H1 (cell line): ENCODE results near the gene ENDOV. TPM values are rescaled to one million over a fixed set of nuclear protein-coding genes. Genes with fewer than 3 reads are reported as not detected.
A peak's percentile ranks its signal among the peaks of the same experiment; 100 is the strongest.

Experiments used
- CTCF ChIA-PET: fragments of 300-600 bp; sonication (Branson Sonifier 250); formaldehyde crosslinking; loops from one replicate; lab custom pipeline; 2021; ENCODE audit not compliant: partially characterized antibody; lab: Charles Lee
- POLR2A ChIA-PET: fragments of 300-600 bp; sonication (Branson Sonifier 250); formaldehyde crosslinking; loops from one replicate; lab custom pipeline; 2021; ENCODE audit warnings: inconsistent platforms; ENCODE audit not compliant: partially characterized antibody; lab: Charles Lee
- DNase-seq, 2 experiments: peaks; one replicate each; pipeline versions ENCODE4 v3.0.0 to v3.0.0-alpha.2; 2010 to 2022; ENCODE audit warnings: low spot score in 2 of 2, low read depth in 1 of 2, mixed read lengths in 1 of 2
- FAIRE-seq: peaks from 2 replicates; lab custom pipeline; 2011; peaks lifted over from hg19 to GRCh38; lab: Jason Lieb, UNC
- H2AFZ ChIP-seq: 2 replicates; pipeline ENCODE4 v1.8.1; 2012; ENCODE audit warnings: low read length, inconsistent platforms
- H2AK5ac ChIP-seq: 2 replicates; pipeline ENCODE4 v1.6.1; 2013; ENCODE audit warnings: low read depth, low read length
- H2BK120ac ChIP-seq: replicated peaks from 2 replicates; pipeline ENCODE3; 2013; ENCODE audit warnings: low read depth, low read length, inconsistent platforms
- H2BK12ac ChIP-seq: 2 replicates; pipeline ENCODE4 v1.6.1; 2013; ENCODE audit warnings: low read depth, low read length
- H2BK15ac ChIP-seq: 2 replicates; pipeline ENCODE4 v1.6.1; 2013; ENCODE audit warnings: low read length
- H2BK20ac ChIP-seq: 2 replicates; pipeline ENCODE4 v1.6.1; 2013; ENCODE audit warnings: low read length
- H2BK5ac ChIP-seq: 2 replicates; pipeline ENCODE4 v1.6.1; 2013; ENCODE audit warnings: low read depth, low read length
- H3K14ac ChIP-seq: 2 replicates; pipeline ENCODE4 v1.6.1; 2013; ENCODE audit warnings: inconsistent platforms; ENCODE audit not compliant: insufficient read length
- H3K18ac ChIP-seq: 2 replicates; pipeline ENCODE4 v1.6.1; 2013; ENCODE audit warnings: low read length; ENCODE audit errors: extremely low read depth
- H3K23ac ChIP-seq: 2 replicates; pipeline ENCODE4 v1.6.1; 2013; ENCODE audit warnings: inconsistent platforms; ENCODE audit not compliant: insufficient read length
- H3K23me2 ChIP-seq: 2 replicates; pipeline ENCODE4 v1.6.1; 2013; ENCODE audit warnings: low read depth, low read length
- H3K27ac ChIP-seq: 2 replicates; pipeline ENCODE4 v1.6.1; 2011; ENCODE audit warnings: low read depth, low read length, inconsistent platforms
- H3K27me3 ChIP-seq, 4 experiments: replicated peaks in 1 of 4; 1 replicate in 1 of 4; 2 replicates in 3 of 4; pipeline versions ENCODE4 v1.6.1 to v1.8.1; 2011 to 2013; ENCODE audit warnings: low read length in 3 of 4, mild to moderate bottlenecking in 3 of 4, inconsistent platforms in 2 of 4, mixed read lengths in 2 of 4, moderate library complexity in 1 of 4; ENCODE audit not compliant: control insufficient read depth in 3 of 4, insufficient read depth in 3 of 4; ENCODE audit errors: extremely low read depth in 1 of 4
- H3K36me3 ChIP-seq, 4 experiments: 2 replicates each; pipeline versions ENCODE4 v1.6.1 to v1.8.1; 2011 to 2013; ENCODE audit warnings: mild to moderate bottlenecking in 4 of 4, low read length in 3 of 4, moderate library complexity in 2 of 4, control low read depth in 1 of 4, inconsistent platforms in 1 of 4; ENCODE audit not compliant: insufficient read depth in 4 of 4, control insufficient read depth in 2 of 4
- H3K4ac ChIP-seq: replicated peaks from 2 replicates; pipeline ENCODE3; 2013; ENCODE audit warnings: low read length, low read depth, mixed read lengths, inconsistent platforms; ENCODE audit not compliant: insufficient read length
- H3K4me1 ChIP-seq, 4 experiments: replicated peaks in 1 of 4; 1 replicate in 1 of 4; 2 replicates in 3 of 4; pipeline versions ENCODE4 v1.6.1 to v1.8.1; 2011 to 2013; ENCODE audit warnings: low read length in 3 of 4, inconsistent platforms in 2 of 4, mixed read lengths in 1 of 4; ENCODE audit not compliant: insufficient read depth in 4 of 4, control insufficient read depth in 3 of 4
- H3K4me2 ChIP-seq, 2 experiments: 2 replicates each; pipeline versions ENCODE4 v1.6.1 to v1.8.1; 2011 to 2013; ENCODE audit warnings: low read depth in 2 of 2, low read length in 2 of 2, control low read depth in 1 of 2, inconsistent platforms in 1 of 2, mild to moderate bottlenecking in 1 of 2; ENCODE audit not compliant: insufficient read depth in 1 of 2
- H3K4me3 ChIP-seq, 4 experiments: fragments of 200-600, 300-600 bp in 1 of 4; sonication (generic), shearing (Covaris generic), sonication (Bioruptor Twin) in 1 of 4; 2 replicates each; pipeline versions ENCODE4 v1.5.1 to v1.8.1; 2011 to 2016; ENCODE audit warnings: low read length in 4 of 4, low read depth in 3 of 4, control low read depth in 2 of 4, inconsistent platforms in 2 of 4, mild to moderate bottlenecking in 2 of 4, mixed read lengths in 1 of 4, moderate library complexity in 1 of 4; ENCODE audit not compliant: insufficient read depth in 2 of 4; ENCODE audit errors: extremely low read depth in 1 of 4
- H3K56ac ChIP-seq: replicated peaks from 2 replicates; pipeline ENCODE3; 2013; ENCODE audit warnings: low read depth, mild to moderate bottlenecking, mixed read lengths, low read length, inconsistent platforms; ENCODE audit not compliant: insufficient read length
- H3K79me1 ChIP-seq: 2 replicates; pipeline ENCODE4 v1.6.1; 2013; ENCODE audit warnings: low read depth, low read length, control low read depth
- H3K79me2 ChIP-seq, 2 experiments: 2 replicates each; pipeline versions ENCODE4 v1.6.1 to v1.8.1; 2012 to 2013; ENCODE audit warnings: low read length in 2 of 2, mild to moderate bottlenecking in 2 of 2, inconsistent platforms in 1 of 2; ENCODE audit not compliant: insufficient read depth in 2 of 2, control insufficient read depth in 1 of 2
- H3K9ac ChIP-seq, 4 experiments: replicated peaks in 1 of 4; 1 replicate in 1 of 4; 2 replicates in 3 of 4; pipeline versions ENCODE4 v1.6.1 to v1.8.1; 2011 to 2013; ENCODE audit warnings: low read depth in 3 of 4, low read length in 3 of 4, control low read depth in 2 of 4, mild to moderate bottlenecking in 2 of 4, moderate library complexity in 2 of 4, inconsistent platforms in 1 of 4; ENCODE audit errors: extremely low read depth in 1 of 4
- H3K9me3 ChIP-seq, 2 experiments: 2 replicates each; pipeline versions ENCODE4 v1.6.1 to v1.8.1; 2012 to 2013; ENCODE audit warnings: mild to moderate bottlenecking in 2 of 2, moderate library complexity in 2 of 2, control low read depth in 1 of 2, inconsistent platforms in 1 of 2, low read depth in 1 of 2, low read length in 1 of 2, mixed read lengths in 1 of 2; ENCODE audit not compliant: insufficient read depth in 2 of 2
- H4K20me1 ChIP-seq, 2 experiments: replicated peaks in 1 of 2; 2 replicates each; pipeline versions ENCODE3 to v1.8.1; 2011 to 2013; ENCODE audit warnings: inconsistent platforms in 2 of 2, low read length in 2 of 2, mild to moderate bottlenecking in 1 of 2; ENCODE audit not compliant: insufficient read depth in 2 of 2, control insufficient read depth in 1 of 2
- H4K5ac ChIP-seq: 2 replicates; pipeline ENCODE4 v1.6.1; 2013; ENCODE audit warnings: low read length, low read depth, mixed read lengths, inconsistent platforms; ENCODE audit not compliant: insufficient read length
- H4K8ac ChIP-seq: 2 replicates; pipeline ENCODE4 v1.8.0; 2013; ENCODE audit warnings: mild to moderate bottlenecking, moderate library complexity, low read length, inconsistent platforms; ENCODE audit not compliant: insufficient read depth; ENCODE audit errors: extremely low read depth
- H4K91ac ChIP-seq: replicated peaks from 2 replicates; pipeline ENCODE3; 2013; ENCODE audit warnings: low read length, mixed read lengths, inconsistent platforms; ENCODE audit not compliant: insufficient read length
- BCL11A ChIP-seq, 2 experiments: IDR thresholded peaks; one replicate each; pipeline ENCODE4 v1.6.1; 2011; ENCODE audit warnings: low read depth in 2 of 2, low read length in 2 of 2, mild to moderate bottlenecking in 2 of 2
- CBX5 ChIP-seq: fragments of 300-800, 300-1000 bp; sonication (generic); IDR thresholded peaks from 2 replicates; pipeline ENCODE4 v1.7.1; 2016; ENCODE audit warnings: antibody characterized with exemption, low read length, low read depth
- HDAC2 ChIP-seq, 2 experiments: fragments of 300-600 bp in 1 of 2; sonication (generic) in 1 of 2; IDR thresholded peaks; 2 replicates each; pipeline ENCODE4 v1.6.1; 2011 to 2012; ENCODE audit warnings: low read depth in 2 of 2, low read length in 2 of 2, mild to moderate bottlenecking in 2 of 2, moderate library complexity in 2 of 2, borderline replicate concordance in 1 of 2, inconsistent platforms in 1 of 2
- KDM5A ChIP-seq: fragments of 200-600 bp; IDR thresholded peaks from 2 replicates; pipeline ENCODE4 v1.7.1; 2012; ENCODE audit warnings: mild to moderate bottlenecking, low read length, inconsistent platforms, mixed read lengths
- POLR2A ChIP-seq, 2 experiments: IDR thresholded peaks; 1 replicate in 1 of 2; 2 replicates in 1 of 2; pipeline ENCODE4 v1.6.1; 2011; ENCODE audit warnings: low read depth in 2 of 2, low read length in 2 of 2, mild to moderate bottlenecking in 2 of 2; ENCODE audit errors: control extremely low read depth in 1 of 2
- RBBP5 ChIP-seq: IDR thresholded peaks from 2 replicates; pipeline ENCODE4 v1.7.1; 2012; ENCODE audit warnings: low read depth, mild to moderate bottlenecking, inconsistent platforms, low read length, moderate library complexity, borderline replicate concordance
- RXRA ChIP-seq: IDR thresholded peaks from 2 replicates; pipeline ENCODE4 v1.6.1; 2011; ENCODE audit warnings: low read depth, mild to moderate bottlenecking, low read length, moderate library complexity; ENCODE audit not compliant: insufficient read depth
- TCF12 ChIP-seq: IDR thresholded peaks from 2 replicates; pipeline ENCODE4 v1.6.1; 2011; ENCODE audit warnings: low read depth, mild to moderate bottlenecking, low read length
- WGBS, 2 experiments: shearing (Covaris generic) in 1 of 2; methylation state at CpG; one replicate each; pipeline versions ENCODE4 v1.1.6 to v1.1.7; 2013 to 2015; ENCODE audit warnings: low lambda C conversion rate in 2 of 2, mixed read lengths in 2 of 2, inconsistent platforms in 1 of 2, low coverage in 1 of 2, missing lambda C conversion rate in 1 of 2; ENCODE audit not compliant: insufficient replicate concordance in 2 of 2, insufficient coverage in 1 of 2, insufficient read length in 1 of 2; ENCODE audit errors: extremely low coverage in 1 of 2, missing lambda C conversion rate in 1 of 2; 5-methylcytosine and 5-hydroxymethylcytosine counted together
- polyA plus RNA-seq, 7 experiments: library from polyadenylated mRNA; depleted of rRNA in 3 of 7; stranded (reverse) in 5 of 7; unstranded in 2 of 7; fragments of >200 nt in 5 of 7; fragments of 200-250 nt in 2 of 7; gene quantifications; 1 replicate in 5 of 7; 2 replicates in 1 of 7; 4 replicates in 1 of 7; pipeline versions ENCODE4 v1.2.1 to v1.2.3, GENCODE V29; 2011 to 2013; ENCODE audit warnings: missing spikeins in 2 of 7, mixed read lengths in 2 of 7
- total RNA-seq: library from RNA; stranded (reverse); fragmentation: NEBNext Ultra II Directional; extraction: Animal tissue kit (Norgen Biotek cat#: 25700); gene quantifications from 2 replicates; pipeline ENCODE4 v1.2.1, GENCODE V29; 2021
- TF ChIP-seq, protein P1 (sequence below): IDR thresholded peaks from 2 replicates; pipeline ENCODE4 v1.6.1; 2012; ENCODE audit warnings: inconsistent platforms

Gene ENDOV
- total and polyA plus RNA-seq, 2 of the 8 experiments (the other 6 are each of a cell fraction or from before 2014, with no cell fraction given) = 10.6 to 13.3 TPM

DNA sequence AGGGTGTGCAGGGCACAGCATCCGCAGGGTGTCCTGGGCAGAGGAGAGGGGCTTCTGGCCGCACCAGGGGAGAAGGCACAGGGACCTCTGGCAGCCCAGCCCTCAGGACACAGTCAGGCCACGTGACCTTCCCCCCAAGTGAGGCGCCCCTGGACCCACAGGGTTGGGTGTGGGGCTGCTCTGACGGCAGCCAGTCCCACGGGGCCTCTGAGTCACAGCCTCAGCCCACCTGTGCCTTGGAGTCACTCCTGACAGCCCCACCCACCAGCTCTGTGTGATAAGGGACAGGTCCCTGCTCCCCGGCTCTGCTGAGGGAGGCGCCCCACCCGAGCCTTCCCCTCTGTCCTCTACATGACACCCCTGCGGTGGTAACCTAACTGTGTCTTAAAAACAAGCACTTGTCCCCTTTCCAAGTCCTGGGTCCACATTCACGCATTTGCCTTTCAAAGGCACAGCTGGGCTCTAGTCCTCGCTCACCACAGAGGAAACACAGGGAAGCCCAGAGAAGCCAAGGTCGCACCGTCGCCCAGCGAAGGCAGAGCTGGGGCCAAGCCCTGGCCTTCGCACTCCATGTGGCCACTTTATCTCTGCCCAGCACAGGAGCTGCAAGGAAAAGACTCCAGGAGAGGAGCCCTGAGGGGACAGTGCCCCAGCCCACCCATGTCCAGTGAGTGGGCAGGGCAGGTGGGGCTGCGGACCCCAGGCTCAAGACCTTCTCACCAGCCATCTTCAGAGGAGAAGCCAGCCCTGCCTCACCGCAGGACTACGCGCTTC is 66.5 kb downstream of the ENDOV start:
- TF ChIP-seq RXRA (no peak), POLR2A (IDR thresholded peaks at IDR 0.05; ENCODE audit: control extremely low read depth in 1 of 2, low read depth in 2 of 2, low read length in 2 of 2) (no peak), BCL11A (IDR thresholded peaks at IDR 0.05; ENCODE audit: low read depth in 2 of 2, low read length in 2 of 2) (no peak), KDM5A (no peak), CBX5 (no peak), RBBP5 (no peak), HDAC2 (IDR thresholded peaks at IDR 0.05; ENCODE audit: borderline replicate concordance in 1 of 2, low read depth in 2 of 2, low read length in 2 of 2) (no peak), TCF12 (no peak)
- TF ChIP-seq, protein P1, sequence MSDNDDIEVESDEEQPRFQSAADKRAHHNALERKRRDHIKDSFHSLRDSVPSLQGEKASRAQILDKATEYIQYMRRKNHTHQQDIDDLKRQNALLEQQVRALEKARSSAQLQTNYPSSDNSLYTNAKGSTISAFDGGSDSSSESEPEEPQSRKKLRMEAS = no peak
- TF ChIP-seq, all 59 proteins: peak for 0
- H3K27me3 ChIP-seq = peaks cover 45 to 67% (median 61%) of the 10 kb centered on the region in 4 experiments
- H3K79me1 ChIP-seq = no peaks in the 10 kb centered on the region
- DNase-seq (no peak), FAIRE-seq (no peak)
- H2BK20ac ChIP-seq = no peak overlapping the region
- H2BK5ac ChIP-seq = peak overlapping the region; percentile 56; the same call in 1 of the 2 replicates
- H2BK15ac ChIP-seq = no peak overlapping the region
- H4K91ac ChIP-seq = no peak overlapping the region
- ChIA-PET POLR2A (interaction anchor here (1.7 kb wide), 1 partner anchor 24 kb away, joined by 4 read pairs; no protein-coding TSS in a partner anchor), CTCF (interaction anchor here (0.6 to 1.8 kb wide), 7 partner anchors 9 to 505 kb away, joined by 3 to 4 read pairs (median 4); no protein-coding TSS in a partner anchor)
- H3K23ac ChIP-seq = no peak overlapping the region
- H2BK120ac ChIP-seq = no peak overlapping the region
- H3K9ac ChIP-seq = no peak overlapping the region
- peaks cover 0 to 5% of the 10 kb centered on the region in 2 experiments for H4K20me1 ChIP-seq
- no peak overlapping the region for H3K4me2 ChIP-seq
- peaks cover 11% of the 10 kb centered on the region for H3K23me2 ChIP-seq
- no peak overlapping the region for H3K14ac ChIP-seq
- H3K9me3 ChIP-seq = no peaks in the 10 kb centered on the region
- H3K18ac ChIP-seq = no peak overlapping the region; the same call in 1 of the 2 replicates
- peak overlapping the region; percentile 36; the same call in 1 of the 2 replicates for H4K8ac ChIP-seq
- H3K4me1 ChIP-seq = peaks cover 0 to 20% (median 7%) of the 10 kb centered on the region in 4 experiments; a peak in 5 of 7 replicates
- H3K79me2 ChIP-seq = no peaks in the 10 kb centered on the region
- H3K56ac ChIP-seq = no peak overlapping the region
- no peak overlapping the region for H3K4me3 ChIP-seq
- H2AFZ ChIP-seq = no peak overlapping the region
- no peaks in the 10 kb centered on the region; a peak in 1 of 8 replicates for H3K36me3 ChIP-seq
- no peak overlapping the region for H3K4ac ChIP-seq
- no peak overlapping the region for H4K5ac ChIP-seq
- 67% methylated on average over 17 of the region's 21 CpGs; no CpG with 5 or more reads in 1 of the 2 experiments for WGBS, 2 experiments
- H3K27ac ChIP-seq = no peak overlapping the region
- H2AK5ac ChIP-seq = no peak overlapping the region; the same call in none of the 2 replicates
- H2BK12ac ChIP-seq = 0 out of 2 replicates have a peak overlapping the region, but pooled peaks have one; percentile 50
